GM19240 (cell line): Measurements from ENCODE around the gene MGMT.

Experiments
- DNase-seq: peaks from one replicate; pipeline ENCODE4 v3.0.0; 2011; ENCODE audit warnings: low spot score; ENCODE audit not compliant: insufficient read length

MGMT gene

DNA sequence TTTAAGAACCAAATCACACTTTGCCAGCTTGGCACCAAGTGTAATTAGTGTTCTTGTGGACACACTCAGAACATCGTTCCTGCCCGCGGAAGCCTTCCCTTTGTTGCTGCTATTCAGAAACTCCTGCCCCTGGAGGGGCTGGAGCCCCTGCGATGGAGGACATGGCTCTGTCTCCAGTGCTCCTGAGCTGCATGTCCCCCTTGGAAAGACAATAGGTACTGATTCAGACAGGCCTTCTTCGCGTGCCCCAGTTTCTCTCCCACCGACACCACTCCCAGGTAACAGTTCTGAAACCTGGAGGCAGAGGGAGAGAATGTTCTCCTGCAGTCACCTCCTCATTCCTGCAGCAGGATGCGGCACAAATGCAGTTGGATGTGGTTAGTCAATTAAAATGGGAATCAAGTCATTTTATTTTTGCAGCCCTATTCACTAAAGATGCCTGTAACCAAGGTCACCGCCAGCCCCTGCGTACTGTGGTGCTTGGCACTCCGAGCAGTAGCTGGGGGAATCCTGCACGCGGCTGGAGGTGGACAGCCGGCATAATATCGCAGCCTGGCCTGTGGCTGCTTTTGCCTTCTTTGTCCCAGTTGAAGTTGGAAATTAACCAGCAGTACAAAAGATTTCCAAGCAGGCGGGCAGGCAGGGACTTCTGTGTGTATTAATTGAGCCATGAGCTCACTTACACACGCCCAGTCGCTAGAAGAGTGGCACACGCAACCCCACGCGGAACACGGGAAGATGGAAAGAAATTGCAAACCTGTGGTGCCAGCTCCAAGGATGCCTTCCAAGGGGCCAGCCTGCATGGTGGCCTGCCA is 291.4 kb downstream of the MGMT start:
- DNase-seq = no peak

DNA sequence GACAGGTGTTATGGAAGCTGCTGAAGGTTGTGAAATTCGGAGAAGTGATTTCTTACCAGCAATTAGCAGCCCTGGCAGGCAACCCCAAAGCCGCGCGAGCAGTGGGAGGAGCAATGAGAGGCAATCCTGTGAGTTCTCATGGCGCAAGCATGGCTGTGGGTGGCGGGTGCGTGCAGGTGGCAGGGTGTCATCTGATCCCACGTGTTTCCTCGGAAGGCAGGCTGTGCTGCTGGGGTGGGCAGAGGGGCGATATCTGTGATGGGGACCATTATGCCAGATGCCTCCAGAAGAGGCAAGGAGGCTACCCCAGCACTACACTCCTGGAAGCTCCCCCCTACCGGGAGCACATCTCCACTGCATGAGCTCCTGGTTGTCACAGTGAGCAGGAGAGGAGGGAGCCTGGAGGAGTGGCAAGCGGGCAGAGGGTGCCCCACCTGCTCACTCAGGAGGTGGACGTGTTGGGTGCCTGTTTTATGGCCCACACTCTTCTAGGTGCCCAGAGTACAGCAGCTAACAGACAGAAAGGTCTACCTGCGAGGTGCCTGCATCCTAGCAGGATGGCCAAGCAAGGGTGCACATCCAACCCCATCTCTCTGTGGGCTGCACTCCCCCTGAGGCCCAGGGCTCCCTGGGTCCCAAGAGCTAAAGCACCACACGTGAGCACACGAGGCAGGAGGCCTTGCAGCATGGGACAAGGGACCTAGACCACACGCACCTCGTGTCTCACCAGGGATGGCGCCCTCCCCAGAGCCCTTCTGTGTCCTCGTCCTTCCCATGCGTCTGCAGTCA is 292.4 kb downstream of the MGMT start:
- no peak for DNase-seq

DNA sequence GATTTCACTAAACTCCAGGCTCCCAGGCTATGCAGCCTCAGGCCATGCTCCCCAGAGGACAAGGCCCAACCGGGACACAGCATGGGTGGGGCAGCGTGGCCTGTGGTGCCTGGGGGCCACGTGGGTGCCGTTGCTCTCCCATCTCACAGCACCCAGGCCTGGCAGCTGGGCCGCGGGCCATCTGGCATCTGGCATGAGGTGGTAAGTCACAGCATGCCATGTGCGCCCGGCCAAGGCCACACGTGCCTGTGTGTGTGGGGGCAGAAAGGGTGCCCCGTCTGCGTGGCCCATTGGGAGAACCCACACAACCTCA is 292.9 kb downstream of the MGMT start:
- no peak for DNase-seq

DNA sequence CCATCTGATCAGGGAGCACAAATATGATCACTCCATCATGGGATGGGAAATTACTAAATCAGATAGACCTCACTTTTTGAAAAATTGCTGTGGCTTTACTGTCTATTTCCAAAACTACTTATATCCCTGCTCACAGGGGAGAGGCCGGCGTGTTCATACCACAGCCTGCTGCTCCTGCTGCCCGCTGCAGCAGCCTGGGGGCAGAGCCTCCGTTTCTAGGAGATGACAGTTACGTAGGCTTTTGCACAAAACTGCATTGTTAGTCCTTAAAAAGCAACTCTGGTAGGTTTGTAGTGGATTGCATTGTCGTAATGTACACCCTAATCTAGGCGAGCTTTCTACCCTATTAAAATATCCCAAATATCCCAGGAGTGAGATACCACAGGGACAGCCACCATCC is 293.4 kb downstream of the MGMT start:
- DNase-seq = no peak

DNA sequence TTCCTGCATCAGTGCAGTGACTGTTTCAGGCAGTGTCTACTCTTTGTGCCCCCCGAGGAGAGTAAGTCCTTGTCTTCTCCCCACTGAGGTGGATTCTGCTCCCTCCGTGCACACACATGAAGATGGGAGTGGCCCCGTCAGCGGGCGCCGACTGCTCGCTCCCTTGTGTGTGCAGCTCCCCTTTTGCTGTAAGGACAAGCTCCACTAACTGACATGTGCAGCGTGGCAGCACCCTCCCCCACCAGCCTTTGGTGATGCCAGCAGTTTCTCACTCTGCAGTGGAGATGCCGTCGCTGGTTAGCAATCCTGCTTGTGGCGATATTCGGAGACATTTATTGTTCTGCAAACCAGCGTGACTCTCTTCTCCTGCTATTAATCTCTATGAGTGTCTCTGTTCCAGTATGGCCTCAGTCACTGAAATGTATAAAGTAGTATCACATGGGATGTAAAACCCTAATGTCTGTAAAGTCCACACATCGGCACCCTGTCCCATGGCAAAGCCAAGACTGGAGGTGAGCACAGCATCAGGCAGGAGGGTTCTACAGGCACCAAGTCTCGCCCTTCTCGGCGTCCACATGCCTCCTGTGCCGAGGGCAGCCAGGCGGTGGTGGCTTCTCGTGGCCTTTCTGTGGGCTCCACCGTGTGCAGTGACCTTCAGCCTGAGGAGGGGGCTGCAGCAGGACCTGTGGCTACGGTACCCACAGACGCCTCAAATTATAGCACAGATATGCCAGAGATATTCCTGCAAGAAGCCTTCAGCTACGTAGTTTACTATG is 294.3 kb downstream of the MGMT start:
- DNase-seq = no peak

DNA sequence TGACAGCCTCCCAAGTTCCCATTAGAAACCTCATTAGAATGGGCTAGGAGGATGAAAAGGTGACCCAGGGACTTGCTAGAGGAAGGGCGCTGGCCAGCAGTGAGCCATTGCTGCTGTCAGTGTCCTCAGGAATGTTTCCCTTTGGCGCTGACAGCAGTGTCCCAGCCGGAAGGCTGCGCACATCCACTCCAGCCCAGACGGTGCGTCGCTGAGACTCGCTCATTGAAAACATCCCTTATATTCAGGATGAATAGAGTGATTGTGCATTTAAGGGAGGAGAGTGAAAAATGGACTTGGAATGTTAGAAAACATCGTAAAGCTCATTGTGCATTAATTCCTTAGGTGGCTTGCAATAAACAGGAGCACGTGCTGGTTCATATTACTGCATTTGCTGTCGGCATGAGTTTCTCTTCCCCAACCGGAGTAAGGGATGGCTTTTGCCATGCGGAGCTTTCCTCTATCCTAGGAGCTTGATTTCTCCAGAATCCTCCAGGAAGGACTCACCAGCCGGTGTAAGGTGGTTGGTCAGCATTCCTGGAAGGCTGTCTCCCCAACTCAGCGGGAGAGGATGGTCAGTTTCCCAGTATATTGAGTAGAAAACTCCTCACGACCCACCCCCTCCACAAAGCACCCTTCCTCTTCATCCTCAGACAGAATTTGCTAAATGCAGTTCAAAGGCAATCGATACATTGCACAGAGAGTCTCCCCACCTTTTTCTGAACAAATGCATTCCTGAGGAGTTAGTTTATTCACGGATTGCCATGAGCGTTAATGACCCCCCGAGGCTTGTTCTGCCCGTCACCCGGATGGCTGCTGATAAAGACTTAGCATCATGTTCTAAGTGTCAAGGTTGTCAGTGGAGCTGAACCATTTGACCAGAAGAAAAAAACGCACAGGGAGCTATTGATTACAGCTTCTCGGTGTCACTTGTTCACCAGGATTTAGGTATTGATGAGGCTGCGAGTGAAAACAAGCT is 295.2 kb downstream of the MGMT start:
- DNase-seq = no peak

DNA sequence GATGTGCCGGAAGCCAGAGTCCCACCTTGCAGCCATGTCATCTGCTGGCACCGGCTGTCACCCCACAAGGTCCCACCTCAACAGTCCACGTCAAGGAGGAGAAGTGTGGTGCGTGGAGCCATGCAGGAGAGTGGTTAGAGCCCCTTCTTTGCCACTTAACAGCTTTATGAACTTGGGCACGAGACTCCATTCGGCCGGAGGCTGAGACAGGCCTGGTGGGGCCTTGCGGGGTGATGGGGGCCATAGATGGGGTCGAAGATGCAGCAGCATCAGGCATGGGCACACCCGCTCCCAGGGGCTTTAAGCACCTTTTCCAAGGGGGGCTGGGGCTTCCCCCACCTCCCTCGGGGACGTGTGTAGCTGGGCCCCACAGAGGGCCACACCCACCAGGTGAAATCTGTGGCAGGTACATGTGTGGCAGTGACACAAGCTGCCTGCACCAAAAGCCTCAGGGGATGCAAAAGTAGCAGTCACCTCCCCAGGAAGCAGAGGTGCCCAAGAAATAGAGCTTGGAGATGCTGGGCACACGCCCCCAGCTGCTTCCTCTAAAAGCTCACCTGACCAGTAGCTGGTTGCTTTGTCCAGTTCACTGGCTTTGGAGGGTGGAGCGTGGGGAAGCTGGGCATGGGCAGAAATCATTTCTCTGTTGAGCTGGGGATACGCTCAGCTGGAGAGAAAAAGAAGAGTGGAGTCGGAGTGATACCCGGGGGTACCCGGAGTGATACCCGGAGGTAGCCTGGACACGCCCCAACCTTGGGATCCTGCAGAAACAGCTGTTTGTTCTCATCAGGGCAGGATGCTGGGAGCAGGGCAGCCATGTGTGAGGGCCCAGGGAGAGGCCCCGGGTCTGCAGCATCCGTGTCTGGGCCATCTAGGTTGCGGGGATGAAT is 297.2 kb downstream of the MGMT start:
- DNase-seq = no peak

DNA sequence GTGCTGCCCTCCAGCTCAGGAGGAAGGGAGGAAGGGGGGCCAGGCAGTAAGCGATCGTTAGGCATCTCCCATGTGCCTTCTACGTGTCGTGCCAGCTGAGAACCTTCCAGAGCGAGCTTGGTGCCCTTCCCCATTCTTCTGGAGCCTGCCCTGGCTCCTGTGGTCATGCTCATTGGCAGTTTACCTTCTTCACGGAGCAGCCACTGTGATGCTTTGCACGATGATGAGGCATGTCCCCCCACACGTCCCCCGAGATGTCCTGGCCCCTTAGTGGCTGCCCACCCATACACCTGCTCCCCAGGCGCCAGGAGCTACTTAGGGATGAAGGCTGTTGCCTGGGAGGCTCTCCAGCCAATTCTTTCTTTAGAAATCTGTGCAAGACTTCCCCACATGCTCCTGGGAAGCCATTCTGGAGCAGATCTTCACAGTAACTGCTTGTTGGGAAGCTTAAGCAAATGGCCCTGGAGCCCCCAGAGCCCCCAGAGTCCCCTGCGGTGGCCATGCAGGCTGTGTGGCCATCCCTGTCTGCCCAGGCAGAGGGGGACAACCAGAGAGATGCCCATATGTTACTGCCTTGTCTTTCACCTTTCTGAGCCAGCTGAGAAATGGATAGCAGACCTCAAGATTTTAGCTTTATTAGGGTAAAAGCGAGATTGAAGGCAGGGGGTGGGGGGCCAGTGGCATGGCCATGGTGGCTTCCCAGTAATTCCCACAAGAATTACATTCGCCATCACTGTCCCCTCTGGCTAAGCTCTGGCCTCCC is 298.0 kb downstream of the MGMT start:
- no peak for DNase-seq

DNA sequence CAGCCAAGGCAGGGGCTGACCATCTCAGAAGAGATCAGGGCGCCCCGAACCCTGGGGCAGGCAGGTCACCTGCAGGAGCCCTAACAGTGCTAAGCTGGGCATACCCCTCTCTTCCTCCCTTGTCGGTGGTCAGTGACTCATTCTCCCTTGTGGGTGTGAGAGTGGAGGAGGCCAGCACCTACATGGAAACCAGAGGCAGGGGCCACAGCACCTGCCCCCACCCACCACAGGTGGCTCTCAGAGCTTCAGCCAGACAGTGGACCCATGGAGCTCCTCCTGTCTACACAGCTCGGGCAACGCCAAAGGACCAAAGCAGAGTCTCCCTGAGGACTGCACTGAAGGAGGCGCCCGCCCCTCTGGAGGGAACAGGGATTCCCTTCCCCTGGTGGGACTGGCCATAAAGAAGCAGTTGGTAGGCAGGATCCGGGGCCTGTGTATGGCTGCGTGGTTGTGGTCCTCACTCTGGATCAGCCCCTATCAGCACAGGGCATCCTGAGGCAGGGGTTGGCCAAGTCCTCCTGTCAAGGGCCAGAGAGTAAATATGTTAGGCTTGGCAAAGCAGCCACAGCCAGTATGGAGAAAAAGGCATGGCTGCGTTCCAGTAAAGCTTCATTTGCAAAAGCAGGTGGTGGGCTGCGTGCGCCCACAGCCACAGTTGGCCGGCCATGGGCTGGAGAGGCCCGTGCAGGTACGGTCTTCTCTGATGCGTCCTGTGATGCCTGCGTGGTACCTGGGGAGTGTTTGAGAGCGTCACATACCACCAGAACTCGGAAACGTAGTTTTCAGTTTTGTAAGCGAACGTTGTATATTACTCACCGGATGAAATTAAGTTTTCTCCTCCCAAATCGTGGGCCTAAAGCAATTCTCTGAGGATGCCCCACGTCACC is 298.9 kb downstream of the MGMT start:
- DNase-seq = no peak

DNA sequence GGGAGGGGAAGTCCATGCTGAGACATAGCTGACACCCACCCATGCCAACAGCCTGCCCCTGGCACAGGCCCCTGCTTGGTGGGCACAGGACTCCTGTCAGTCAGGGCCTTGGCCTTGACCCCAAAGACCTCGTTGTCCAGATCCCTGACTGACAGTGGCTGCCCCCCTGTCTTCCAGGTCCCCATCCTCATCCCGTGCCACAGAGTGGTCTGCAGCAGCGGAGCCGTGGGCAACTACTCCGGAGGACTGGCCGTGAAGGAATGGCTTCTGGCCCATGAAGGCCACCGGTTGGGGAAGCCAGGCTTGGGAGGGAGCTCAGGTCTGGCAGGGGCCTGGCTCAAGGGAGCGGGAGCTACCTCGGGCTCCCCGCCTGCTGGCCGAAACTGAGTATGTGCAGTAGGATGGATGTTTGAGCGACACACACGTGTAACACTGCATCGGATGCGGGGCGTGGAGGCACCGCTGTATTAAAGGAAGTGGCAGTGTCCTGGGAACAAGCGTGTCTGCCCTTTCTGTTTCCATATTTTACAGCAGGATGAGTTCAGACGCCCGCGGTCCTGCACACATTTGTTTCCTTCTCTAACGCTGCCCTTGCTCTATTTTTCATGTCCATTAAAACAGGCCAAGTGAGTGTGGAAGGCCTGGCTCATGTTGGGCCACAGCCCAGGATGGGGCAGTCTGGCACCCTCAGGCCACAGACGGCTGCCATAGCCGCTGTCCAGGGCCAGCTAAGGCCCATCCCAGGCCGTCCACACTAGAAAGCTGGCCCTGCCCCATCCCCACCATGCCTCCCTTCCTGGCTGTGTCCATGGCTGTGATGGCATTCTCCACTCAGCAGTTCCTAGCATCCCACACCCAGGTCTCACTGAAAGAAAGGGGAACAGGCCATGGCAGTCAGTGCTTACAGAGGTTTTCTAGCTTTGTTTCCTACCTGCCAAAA is 299.8 kb downstream of the MGMT start:
- DNase-seq = no peak

DNA sequence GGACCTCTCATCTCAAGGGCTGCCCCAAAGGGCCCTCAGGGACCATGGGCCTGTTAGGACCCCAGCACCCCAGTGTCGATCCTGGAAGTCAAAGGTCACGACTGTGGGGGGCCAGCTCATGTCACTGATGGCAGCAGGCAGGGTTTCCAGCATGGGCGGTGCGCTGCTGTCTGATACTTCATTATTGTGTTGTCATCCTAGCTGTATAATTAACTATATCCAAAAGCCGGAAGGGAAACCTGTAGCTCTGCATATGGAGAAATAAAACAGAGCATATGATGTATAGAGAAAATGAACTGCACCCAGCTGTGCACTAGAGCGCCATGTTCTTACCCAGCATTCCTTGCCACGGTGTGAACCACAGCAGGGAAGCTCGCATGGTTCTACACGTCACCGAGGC is 300.7 kb downstream of the MGMT start:
- DNase-seq = no peak

DNA sequence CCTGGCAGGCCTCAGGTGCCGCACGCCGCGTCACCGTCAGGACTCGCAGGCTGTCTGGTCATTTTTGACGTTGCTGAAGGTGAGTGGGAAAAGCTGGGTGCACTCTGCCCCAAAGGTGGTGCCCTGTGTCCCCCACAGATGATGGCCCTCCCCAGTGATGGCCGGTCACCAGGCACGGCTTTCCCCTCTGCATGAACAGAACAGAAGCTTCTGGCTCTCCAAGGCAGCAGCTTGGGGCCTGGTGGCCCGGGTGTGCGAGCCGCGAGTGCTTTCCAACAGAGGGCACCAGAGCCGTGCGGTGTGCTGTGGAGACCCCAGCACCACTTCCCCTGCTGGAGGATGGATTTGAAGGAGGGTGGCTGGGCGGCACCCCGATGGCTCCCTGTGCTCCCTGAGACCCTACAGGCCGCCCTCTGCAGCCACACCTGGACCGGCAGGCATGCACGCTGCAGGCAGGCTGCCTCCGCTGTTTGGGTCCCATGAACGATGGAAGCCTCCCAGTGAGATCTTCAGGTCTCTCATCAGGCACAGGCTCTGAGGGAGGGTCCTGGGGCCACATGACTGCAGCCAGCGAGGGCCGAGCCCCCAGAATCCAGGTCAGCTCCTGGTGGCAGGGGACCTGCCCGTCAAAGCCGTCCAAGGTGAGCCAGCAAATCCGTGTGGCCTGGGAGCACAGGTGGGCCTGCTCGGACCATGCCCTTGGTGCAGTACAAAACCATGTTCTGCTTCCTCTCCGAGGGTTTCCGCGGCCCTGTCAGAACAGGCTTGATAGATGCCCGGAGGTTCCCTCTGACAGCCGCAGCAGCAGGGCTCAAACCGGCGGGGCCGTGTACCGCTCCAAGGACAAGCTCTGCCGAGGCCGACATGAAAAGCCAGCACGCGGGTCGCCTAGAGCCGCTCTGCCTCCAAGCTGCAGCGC is 301.7 kb downstream of the MGMT start:
- no peak for DNase-seq

DNA sequence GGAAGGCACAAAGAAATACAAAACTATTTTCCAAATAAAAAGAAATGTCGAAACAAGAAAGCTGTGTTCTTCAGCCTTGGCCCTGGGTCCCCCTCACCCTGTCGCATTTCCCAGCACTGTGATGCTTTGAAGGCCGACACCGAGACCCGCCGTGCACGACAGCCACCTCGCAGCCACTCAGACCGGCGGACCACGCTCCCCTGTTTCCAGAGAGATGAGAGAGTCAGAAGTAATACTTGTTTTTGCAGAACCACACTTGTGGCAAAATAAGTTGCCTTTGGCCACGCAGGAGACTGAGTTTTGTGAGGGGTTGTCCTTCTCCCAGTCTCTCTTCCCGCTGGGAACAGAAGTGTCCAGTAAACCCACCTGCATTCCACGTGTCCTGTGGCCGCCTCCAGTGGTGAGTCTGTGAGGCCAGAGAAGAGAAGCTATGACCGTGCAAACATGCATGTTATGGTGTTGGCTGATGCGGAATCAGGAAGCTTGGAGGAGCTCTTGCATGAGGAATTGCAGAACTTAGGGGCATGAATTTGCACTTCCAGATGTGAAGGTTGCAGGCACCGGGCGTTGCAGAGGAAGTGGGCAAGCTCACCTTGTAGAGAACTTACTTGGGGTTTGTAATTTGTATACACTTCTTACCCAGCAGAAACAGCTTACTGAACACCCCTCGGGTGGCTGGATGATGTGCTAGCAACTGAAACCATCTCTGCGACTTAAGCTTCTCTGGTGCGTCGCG is 302.5 kb downstream of the MGMT start:
- no peak for DNase-seq

DNA sequence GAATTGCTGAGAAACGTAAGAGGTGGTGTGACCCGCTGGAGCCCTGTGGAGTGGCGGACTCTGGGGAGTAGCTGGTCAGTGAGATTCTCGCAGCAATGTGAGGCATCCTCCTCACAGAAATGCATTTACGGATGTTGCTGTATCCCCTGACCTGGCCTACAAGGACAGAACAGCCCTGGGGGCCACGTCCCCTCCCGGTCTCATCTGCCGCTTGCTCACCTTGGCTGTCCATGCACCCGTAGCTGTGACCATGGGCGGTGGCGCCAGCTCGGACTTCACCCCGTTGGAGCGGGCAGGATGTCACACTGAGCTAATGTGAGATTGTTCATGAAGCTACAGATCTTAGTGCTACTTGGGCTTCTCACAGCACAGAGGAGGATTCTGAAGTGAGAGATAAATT is 303.2 kb downstream of the MGMT start:
- DNase-seq = no peak

DNA sequence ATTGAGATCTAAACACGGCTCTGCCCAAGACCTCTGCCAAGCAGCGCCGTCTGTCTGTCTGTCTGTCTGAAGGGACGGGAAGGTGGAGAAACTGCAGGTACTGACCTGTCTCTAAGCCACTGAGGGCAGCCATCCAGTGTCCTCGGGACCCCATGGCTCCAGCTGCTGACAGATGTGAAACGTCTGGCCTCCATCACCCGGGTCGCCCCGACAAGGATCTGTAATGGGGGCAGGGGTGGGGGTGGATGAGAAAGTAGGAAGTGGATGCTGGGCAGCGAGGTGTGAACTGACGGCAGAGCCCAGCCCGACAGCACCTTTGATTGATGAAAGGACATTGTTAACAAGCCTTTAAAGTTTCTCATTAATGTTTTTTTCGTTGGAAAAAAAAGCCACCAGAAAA is 304.0 kb downstream of the MGMT start:
- no peak for DNase-seq
